Stimulated activated CD8-positive, alpha-beta memory T cell treated with anti-CD3 and anti-CD28 coated beads, Interleukin-2, amount 100 ng/mL, for 48 hours (primary cell): ENCODE data around the gene OTULIN.

ENCODE experiments used
- DNase-seq, 2 donors: peaks; one replicate each; pipeline ENCODE4 v3.0.0-alpha.2; 2020; ENCODE audit warnings: low read depth in 2 of 2

OTULIN gene

GRCh38 chr5:14698495-14698894 lies 34.0 kb downstream of the OTULIN start:
- DNase-seq, result no peak

DNA sequence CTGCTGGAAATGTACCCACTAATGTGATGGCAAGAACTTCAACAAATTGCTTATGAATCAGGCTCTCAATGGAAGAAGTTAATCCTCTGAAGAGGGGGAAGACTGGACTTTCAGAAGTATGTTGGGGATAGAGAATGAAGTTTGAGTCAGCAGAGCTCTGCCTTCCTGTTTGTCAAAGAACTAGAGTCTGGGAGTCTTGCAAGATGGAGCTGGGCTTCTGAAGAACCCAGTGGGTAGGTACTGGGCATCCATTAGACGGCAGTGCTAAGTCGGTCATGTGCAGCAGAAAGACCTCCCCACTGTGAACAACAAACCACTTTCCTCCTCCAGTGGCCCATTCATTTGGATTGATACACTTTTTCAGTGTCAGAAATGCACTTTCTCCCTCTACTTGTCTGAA lies 34.6 kb downstream of the OTULIN start:
- DNase-seq, result no peak

- no peak for DNase-seq
Measured at GRCh38 chr5:14699807-14700400, 35.4 kb downstream of the OTULIN start.

- DNase-seq, result no peak
Measured at GRCh38 chr5:14700478-14701436, 36.2 kb downstream of the OTULIN start.

DNA sequence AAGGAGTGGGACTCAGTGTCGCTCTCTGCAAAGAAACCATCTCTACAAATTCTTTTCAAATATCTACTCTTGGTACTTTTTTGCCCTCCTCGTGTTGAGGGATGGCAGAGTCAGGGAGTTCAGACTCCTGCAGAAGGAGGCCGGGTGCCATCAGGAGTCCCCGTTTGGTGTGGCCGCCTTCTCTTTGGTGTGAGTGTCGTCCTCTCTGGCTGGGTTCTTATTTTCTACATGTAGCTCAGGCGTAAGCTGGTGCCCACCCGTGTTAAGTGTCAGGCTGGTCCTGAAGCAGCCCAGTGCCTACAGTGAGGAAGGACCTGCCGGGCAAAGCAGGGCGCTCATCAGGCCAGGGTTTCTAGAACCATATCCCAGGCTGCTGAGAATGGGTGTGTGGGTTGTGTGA lies 37.0 kb downstream of the OTULIN start:
- no peak for DNase-seq

GRCh38 chr5:14702238-14702839 lies 37.8 kb downstream of the OTULIN start:
- no peak for DNase-seq

DNA sequence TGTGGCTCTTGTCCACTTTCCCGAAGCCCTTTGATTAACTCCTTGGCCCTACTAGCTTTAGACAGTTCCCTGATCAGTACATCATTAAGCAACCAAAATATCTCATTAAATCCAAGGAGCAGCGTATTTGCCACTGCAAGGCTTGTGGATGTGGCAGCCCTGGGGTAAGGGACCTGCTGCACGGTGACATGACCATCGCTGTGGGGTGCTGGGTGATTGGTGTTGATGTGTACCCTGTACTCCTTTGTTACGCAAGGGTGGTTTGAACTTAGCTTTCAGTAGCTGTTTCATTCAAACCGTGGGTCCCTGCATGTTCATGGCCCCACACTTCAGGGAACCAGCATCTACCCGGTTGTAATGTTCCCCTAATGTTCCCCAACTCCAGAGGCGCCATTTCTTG lies 41.0 kb downstream of the OTULIN start:
- no peak for DNase-seq

DNA sequence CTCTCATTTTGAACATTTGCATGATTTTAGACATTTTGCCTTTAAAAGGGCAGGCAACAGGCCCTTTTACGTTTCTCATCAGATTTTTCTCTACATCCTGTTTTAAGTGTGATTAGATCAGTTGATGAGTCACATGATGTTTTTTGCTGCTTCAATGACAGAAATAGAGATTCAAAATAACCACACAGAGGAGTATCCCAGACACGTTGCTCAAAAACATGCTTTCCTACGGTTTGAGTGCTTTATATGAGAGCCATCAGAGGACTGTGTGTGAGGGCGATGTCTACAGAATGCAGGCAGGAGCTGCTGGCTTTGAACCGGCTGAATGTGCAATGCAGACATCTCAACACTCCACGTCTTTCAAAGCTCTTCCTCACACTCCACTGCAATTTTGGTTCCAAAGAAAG lies 42.1 kb downstream of the OTULIN start:
- DNase-seq, result no peak

- DNase-seq, result no peak
Measured at GRCh38 chr5:14707811-14708390, 43.4 kb downstream of the OTULIN start.

DNA sequence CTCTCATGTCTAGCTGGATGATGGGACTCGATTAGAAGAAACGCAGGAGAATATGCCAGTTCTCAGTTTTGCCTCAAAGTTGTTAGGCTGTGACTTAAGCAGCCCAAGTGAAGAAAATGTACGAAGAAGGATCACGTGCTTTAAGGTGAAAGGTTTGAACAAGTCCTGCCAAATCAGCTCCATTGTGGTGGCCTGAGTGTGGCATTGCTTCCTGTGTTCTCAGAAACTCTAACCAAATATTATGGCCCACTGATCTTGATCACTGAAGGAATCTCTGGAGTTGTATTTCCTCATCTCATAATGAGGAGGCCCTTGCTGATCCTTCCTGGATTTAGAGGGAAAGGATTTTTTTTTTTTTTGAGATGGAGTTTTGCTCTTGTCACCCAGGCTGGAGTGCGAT lies 44.0 kb downstream of the OTULIN start:
- no peak for DNase-seq

- DNase-seq, result no peak
Measured at GRCh38 chr5:14710313-14710994, 45.9 kb downstream of the OTULIN start.

DNA sequence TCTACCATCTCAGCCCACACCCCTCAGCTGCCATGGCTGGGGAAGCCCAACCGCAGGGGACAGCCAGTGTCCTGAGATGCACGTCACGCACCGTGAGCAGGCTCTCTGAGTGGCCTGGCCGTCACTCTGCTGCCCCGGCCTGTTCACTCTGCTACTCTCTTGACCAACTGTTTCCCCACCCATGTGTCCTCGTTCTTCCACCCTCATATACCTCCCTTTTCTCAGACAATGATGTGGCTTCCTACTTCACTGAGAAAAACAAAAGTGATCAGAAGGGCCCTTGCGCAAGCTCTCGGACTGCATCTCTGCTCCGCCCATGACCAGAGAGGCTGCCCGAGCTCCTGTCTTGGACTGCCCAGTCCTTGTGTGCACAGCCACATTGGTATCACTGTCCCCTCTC lies 47.6 kb downstream of the OTULIN start:
- DNase-seq, result no peak

- no peak for DNase-seq
Measured at GRCh38 chr5:14712666-14713065, 48.1 kb downstream of the OTULIN start.

GRCh38 chr5:14713476-14714390 lies 49.2 kb downstream of the OTULIN start:
- DNase-seq, result no peak

GRCh38 chr5:14714706-14715105 lies 50.2 kb downstream of the OTULIN start:
- DNase-seq, result no peak

- DNase-seq, result no peak
Measured at GRCh38 chr5:14715481-14715880, 51.0 kb downstream of the OTULIN start.

GRCh38 chr5:14716755-14717752 lies 52.5 kb downstream of the OTULIN start:
- no peak for DNase-seq

- DNase-seq, result no peak
Measured at GRCh38 chr5:14718778-14719177, 54.3 kb downstream of the OTULIN start.

DNA sequence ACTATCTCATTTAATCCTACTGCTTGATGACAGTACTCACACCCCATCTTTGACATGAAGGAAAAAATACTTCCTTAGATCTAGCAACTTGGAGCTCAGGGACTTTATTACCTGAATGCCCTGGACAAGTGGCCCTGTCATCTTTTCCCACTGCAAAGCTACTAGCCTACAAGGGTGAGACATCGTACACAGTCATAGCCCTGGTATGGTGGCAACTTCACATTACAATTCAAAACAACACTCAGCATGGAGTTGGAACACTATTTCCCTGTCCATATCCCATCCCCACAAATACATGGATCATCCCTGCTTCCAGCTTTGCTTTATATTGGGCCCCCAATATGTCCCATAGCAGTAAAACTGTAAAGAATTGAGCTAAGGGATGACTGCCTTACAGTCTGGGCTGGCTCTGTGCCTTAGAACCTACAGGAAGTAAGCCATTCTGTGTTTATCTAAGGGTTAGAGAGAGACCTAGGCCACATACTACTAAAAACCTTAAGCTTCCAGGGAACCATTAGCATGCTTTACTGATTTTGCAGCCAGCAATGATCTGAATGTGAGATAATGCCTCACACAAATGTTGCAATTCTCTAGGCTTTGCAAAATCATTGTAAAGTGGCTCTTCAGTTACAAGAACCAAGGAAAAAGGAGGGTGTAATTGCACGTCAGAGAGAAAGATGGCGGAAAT lies 55.9 kb downstream of the OTULIN start:
- DNase-seq, result no peak
